ENCODE measurements around the gene RCOR3. TPM values are rescaled to one million over a fixed set of nuclear protein-coding genes. Genes with fewer than 3 reads are reported as not detected.

Gene RCOR3
- total and polyA plus RNA-seq, 2 of the 8 experiments (the other 6 are each of a cell fraction or from before 2014, with no cell fraction given): 21.4 to 36.3 TPM

DNA sequence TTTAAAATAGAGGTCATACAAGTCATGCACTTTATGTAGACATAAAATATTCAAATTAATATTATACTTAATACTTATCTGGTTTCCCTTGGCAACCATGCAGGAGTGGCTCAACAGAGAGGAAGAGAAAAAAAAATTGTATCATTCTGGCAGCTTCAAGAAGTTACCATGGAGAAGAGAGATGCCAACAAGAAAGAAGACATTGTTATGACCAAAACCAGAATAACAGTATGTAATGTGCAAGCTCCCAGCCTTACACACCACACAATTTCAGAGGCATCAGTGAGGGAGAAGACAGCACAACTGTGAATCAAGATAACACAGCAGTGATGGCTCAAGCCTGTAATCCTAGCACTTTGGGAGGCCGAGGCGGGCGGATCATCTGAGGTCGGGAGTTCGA is 49.1 kb upstream of the RCOR3 start (continued):
- TF ChIP-seq, protein P1, sequence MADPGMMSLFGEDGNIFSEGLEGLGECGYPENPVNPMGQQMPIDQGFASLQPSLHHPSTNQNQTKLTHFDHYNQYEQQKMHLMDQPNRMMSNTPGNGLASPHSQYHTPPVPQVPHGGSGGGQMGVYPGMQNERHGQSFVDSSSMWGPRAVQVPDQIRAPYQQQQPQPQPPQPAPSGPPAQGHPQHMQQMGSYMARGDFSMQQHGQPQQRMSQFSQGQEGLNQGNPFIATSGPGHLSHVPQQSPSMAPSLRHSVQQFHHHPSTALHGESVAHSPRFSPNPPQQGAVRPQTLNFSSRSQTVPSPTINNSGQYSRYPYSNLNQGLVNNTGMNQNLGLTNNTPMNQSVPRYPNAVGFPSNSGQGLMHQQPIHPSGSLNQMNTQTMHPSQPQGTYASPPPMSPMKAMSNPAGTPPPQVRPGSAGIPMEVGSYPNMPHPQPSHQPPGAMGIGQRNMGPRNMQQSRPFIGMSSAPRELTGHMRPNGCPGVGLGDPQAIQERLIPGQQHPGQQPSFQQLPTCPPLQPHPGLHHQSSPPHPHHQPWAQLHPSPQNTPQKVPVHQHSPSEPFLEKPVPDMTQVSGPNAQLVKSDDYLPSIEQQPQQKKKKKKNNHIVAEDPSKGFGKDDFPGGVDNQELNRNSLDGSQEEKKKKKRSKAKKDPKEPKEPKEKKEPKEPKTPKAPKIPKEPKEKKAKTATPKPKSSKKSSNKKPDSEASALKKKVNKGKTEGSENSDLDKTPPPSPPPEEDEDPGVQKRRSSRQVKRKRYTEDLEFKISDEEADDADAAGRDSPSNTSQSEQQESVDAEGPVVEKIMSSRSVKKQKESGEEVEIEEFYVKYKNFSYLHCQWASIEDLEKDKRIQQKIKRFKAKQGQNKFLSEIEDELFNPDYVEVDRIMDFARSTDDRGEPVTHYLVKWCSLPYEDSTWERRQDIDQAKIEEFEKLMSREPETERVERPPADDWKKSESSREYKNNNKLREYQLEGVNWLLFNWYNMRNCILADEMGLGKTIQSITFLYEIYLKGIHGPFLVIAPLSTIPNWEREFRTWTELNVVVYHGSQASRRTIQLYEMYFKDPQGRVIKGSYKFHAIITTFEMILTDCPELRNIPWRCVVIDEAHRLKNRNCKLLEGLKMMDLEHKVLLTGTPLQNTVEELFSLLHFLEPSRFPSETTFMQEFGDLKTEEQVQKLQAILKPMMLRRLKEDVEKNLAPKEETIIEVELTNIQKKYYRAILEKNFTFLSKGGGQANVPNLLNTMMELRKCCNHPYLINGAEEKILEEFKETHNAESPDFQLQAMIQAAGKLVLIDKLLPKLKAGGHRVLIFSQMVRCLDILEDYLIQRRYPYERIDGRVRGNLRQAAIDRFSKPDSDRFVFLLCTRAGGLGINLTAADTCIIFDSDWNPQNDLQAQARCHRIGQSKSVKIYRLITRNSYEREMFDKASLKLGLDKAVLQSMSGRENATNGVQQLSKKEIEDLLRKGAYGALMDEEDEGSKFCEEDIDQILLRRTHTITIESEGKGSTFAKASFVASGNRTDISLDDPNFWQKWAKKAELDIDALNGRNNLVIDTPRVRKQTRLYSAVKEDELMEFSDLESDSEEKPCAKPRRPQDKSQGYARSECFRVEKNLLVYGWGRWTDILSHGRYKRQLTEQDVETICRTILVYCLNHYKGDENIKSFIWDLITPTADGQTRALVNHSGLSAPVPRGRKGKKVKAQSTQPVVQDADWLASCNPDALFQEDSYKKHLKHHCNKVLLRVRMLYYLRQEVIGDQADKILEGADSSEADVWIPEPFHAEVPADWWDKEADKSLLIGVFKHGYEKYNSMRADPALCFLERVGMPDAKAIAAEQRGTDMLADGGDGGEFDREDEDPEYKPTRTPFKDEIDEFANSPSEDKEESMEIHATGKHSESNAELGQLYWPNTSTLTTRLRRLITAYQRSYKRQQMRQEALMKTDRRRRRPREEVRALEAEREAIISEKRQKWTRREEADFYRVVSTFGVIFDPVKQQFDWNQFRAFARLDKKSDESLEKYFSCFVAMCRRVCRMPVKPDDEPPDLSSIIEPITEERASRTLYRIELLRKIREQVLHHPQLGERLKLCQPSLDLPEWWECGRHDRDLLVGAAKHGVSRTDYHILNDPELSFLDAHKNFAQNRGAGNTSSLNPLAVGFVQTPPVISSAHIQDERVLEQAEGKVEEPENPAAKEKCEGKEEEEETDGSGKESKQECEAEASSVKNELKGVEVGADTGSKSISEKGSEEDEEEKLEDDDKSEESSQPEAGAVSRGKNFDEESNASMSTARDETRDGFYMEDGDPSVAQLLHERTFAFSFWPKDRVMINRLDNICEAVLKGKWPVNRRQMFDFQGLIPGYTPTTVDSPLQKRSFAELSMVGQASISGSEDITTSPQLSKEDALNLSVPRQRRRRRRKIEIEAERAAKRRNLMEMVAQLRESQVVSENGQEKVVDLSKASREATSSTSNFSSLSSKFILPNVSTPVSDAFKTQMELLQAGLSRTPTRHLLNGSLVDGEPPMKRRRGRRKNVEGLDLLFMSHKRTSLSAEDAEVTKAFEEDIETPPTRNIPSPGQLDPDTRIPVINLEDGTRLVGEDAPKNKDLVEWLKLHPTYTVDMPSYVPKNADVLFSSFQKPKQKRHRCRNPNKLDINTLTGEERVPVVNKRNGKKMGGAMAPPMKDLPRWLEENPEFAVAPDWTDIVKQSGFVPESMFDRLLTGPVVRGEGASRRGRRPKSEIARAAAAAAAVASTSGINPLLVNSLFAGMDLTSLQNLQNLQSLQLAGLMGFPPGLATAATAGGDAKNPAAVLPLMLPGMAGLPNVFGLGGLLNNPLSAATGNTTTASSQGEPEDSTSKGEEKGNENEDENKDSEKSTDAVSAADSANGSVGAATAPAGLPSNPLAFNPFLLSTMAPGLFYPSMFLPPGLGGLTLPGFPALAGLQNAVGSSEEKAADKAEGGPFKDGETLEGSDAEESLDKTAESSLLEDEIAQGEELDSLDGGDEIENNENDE (IDR thresholded peaks at IDR 0.05; ENCODE audit: insufficient replicate concordance, low read length): no peak
- TF ChIP-seq ZNF274 (IDR thresholded peaks at IDR 0.05; ENCODE audit: borderline replicate concordance, extremely low read depth, low read length) (no peak), HDAC6 (IDR thresholded peaks at IDR 0.05; ENCODE audit: low read depth, low read length) (no peak), KDM4A (IDR thresholded peaks at IDR 0.05; ENCODE audit: low read depth, low read length, severe bottlenecking) (no peak), PHF8 (conservative IDR thresholded peaks at IDR 0.05; ENCODE audit: low read depth, low read length) (no peak), KDM1A (IDR thresholded peaks at IDR 0.05; ENCODE audit: borderline replicate concordance, low read length) (no peak), JUND (IDR thresholded peaks at IDR 0.05; ENCODE audit: low read length) (no peak), RAD21 (IDR thresholded peaks at IDR 0.05 in 1 of 2, conservative IDR thresholded peaks at IDR 0.05 in 1 of 2; ENCODE audit: low read depth in 2 of 2, low read length in 2 of 2) (no peak), RFX5 (IDR thresholded peaks at IDR 0.05; ENCODE audit: borderline replicate concordance, low read depth, low read length) (no peak)
